Mesendoderm (in vitro differentiated cells): Measurements from ENCODE around the gene GPR180.

Experiments
- DNase-seq: peaks from one replicate; pipeline ENCODE4 v3.0.0; 2013
- H2AK5ac ChIP-seq: 2 replicates; pipeline ENCODE4 v1.6.1; 2013; ENCODE audit warnings: low read length, inconsistent platforms
- H2BK120ac ChIP-seq: 2 replicates; pipeline ENCODE4 v1.6.1; 2013; ENCODE audit warnings: low read depth, mild to moderate bottlenecking, low read length, moderate library complexity, mixed read lengths
- H2BK15ac ChIP-seq: replicated peaks from 2 replicates; pipeline ENCODE4 v1.6.1; 2013; ENCODE audit warnings: low read depth, mild to moderate bottlenecking, moderate library complexity
- H2BK5ac ChIP-seq: 2 replicates; pipeline ENCODE4 v1.6.1; 2013; ENCODE audit warnings: low read length, inconsistent platforms
- H3K18ac ChIP-seq: 2 replicates; pipeline ENCODE4 v1.6.1; 2013; ENCODE audit warnings: mild to moderate bottlenecking, low read length, mixed read lengths
- H3K23ac ChIP-seq: one replicate; pipeline ENCODE4 v1.6.1; 2013; ENCODE audit warnings: low read length
- H3K27ac ChIP-seq: 2 replicates; pipeline ENCODE4 v1.5.1; 2013; ENCODE audit warnings: low read depth, mild to moderate bottlenecking, inconsistent platforms, low read length, moderate library complexity
- H3K27me3 ChIP-seq: 2 replicates; pipeline ENCODE4 v1.6.1; 2013; ENCODE audit warnings: low read length, control low read depth, mild to moderate bottlenecking, inconsistent platforms; ENCODE audit not compliant: insufficient read depth, poor library complexity
- H3K36me3 ChIP-seq: 2 replicates; pipeline ENCODE4 v1.6.1; 2013; ENCODE audit warnings: low read length, inconsistent platforms; ENCODE audit not compliant: control insufficient read depth, insufficient read depth
- H3K4ac ChIP-seq: one replicate; pipeline ENCODE4 v1.6.1; 2013; ENCODE audit warnings: low read depth, mild to moderate bottlenecking, low read length, moderate library complexity
- H3K4me1 ChIP-seq: 2 replicates; pipeline ENCODE4 v1.6.1; 2013; ENCODE audit warnings: low read depth, low read length, inconsistent platforms; ENCODE audit not compliant: control insufficient read depth
- H3K4me2 ChIP-seq: 2 replicates; pipeline ENCODE4 v1.6.1; 2013; ENCODE audit warnings: low read length
- H3K4me3 ChIP-seq: 2 replicates; pipeline ENCODE4 v1.5.1; 2013; ENCODE audit warnings: mild to moderate bottlenecking, low read length
- H3K56ac ChIP-seq: one replicate; pipeline ENCODE4 v1.6.1; 2013; ENCODE audit warnings: low read length
- H3K79me1 ChIP-seq: 2 replicates; pipeline ENCODE4 v1.6.1; 2013; ENCODE audit warnings: low read length, inconsistent platforms
- H3K79me2 ChIP-seq: 2 replicates; pipeline ENCODE4 v1.6.1; 2013; ENCODE audit warnings: mild to moderate bottlenecking, low read length; ENCODE audit not compliant: control insufficient read depth, insufficient read depth
- H3K9ac ChIP-seq: 2 replicates; pipeline ENCODE4 v1.6.1; 2013; ENCODE audit warnings: low read length, inconsistent platforms
- H4K5ac ChIP-seq: one replicate; pipeline ENCODE4 v1.6.1; 2013; ENCODE audit warnings: low read length
- H4K8ac ChIP-seq: one replicate; pipeline ENCODE4 v1.6.1; 2013; ENCODE audit warnings: low read depth, mild to moderate bottlenecking, control low read depth, low read length, moderate library complexity
- WGBS: extraction: QIAGEN DNeasy Blood & Tissue Kit; methylation state at CpG from one replicate; pipeline ENCODE4 v1.1.7; 2013; ENCODE audit warnings: low lambda C conversion rate, missing lambda C conversion rate; ENCODE audit not compliant: insufficient coverage; ENCODE audit errors: extremely low coverage; 5-methylcytosine and 5-hydroxymethylcytosine counted together

GPR180 gene

GRCh38 chr13:94588541-94588940 is 13.1 kb upstream of the GPR180 start:
- Histone ChIP-seq H3K56ac (no peak overlapping the region), H4K5ac (no peak overlapping the region), H3K23ac (no peak overlapping the region), H3K79me2 (no peaks in the 10 kb centered on the region), H3K4me2 (no peak overlapping the region), H3K4me1 (no peaks in the 10 kb centered on the region), H2BK15ac (no peak overlapping the region), H2BK5ac (no peak overlapping the region), H3K4ac (no peak overlapping the region), H2BK120ac (no peak overlapping the region), H3K9ac (no peak overlapping the region), H3K27me3 (no peaks in the 10 kb centered on the region), H3K4me3 (no peak overlapping the region), H2AK5ac (no peak overlapping the region), H3K27ac (no peak overlapping the region), H3K79me1 (no peaks in the 10 kb centered on the region), H3K18ac (no peak overlapping the region), H4K8ac (no peak overlapping the region), H3K36me3 (no peaks in the 10 kb centered on the region)
- WGBS: no CpG with 5 or more reads among the region's 4 CpGs
- no peak for DNase-seq

- no peak for DNase-seq
- Histone ChIP-seq H2AK5ac (no peak overlapping the region), H3K4me3 (no peak overlapping the region), H3K27me3 (no peaks in the 10 kb centered on the region), H2BK5ac (no peak overlapping the region), H3K79me2 (peaks cover 15% of the 10 kb centered on the region), H4K5ac (no peak overlapping the region), H2BK15ac (no peak overlapping the region), H2BK120ac (no peak overlapping the region), H4K8ac (no peak overlapping the region), H3K27ac (no peak overlapping the region), H3K36me3 (no peaks in the 10 kb centered on the region), H3K9ac (no peak overlapping the region), H3K4ac (no peak overlapping the region), H3K56ac (no peak overlapping the region), H3K18ac (no peak overlapping the region), H3K4me1 (peaks cover 10% of the 10 kb centered on the region), H3K4me2 (no peak overlapping the region), H3K23ac (no peak overlapping the region), H3K79me1 (peaks cover 12% of the 10 kb centered on the region)
- WGBS: no CpG with 5 or more reads among the region's 3 CpGs
Measured at GRCh38 chr13:94590744-94591143, 10.9 kb upstream of the GPR180 start.

GRCh38 chr13:94595001-94595949 is 6.4 kb upstream of the GPR180 start:
- Histone ChIP-seq H2BK120ac (no peak overlapping the region), H3K23ac (peak overlapping the region; percentile 87), H3K79me2 (peaks cover 15% of the 10 kb centered on the region), H2BK15ac (no peak overlapping the region), H3K56ac (peak overlapping the region; percentile 95), H2AK5ac (peak overlapping the region; percentile 55), H3K27me3 (no peaks in the 10 kb centered on the region), H3K4me1 (peaks cover 10% of the 10 kb centered on the region), H3K27ac (peak overlapping the region; percentile 35), H3K9ac (peak overlapping the region; percentile 84), H2BK5ac (peak overlapping the region; percentile 17), H3K36me3 (no peaks in the 10 kb centered on the region), H4K5ac (peak overlapping the region; percentile 39), H4K8ac (no peak overlapping the region), H3K4ac (peak overlapping the region; percentile 73), H3K18ac (peak overlapping the region; percentile 77), H3K79me1 (peaks cover 12% of the 10 kb centered on the region), H3K4me3 (peak overlapping the region; percentile 75), H3K4me2 (peak overlapping the region; percentile 99)
- WGBS: no CpG with 5 or more reads among the region's 16 CpGs
- peak; percentile 32 for DNase-seq

GRCh38 chr13:94595950-94596574 is 5.6 kb upstream of the GPR180 start, which contains the start of gene TGDS:
TGDS (minus strand) TSS chr13:94596152; CDS start chr13:94596136, 16 bp downstream.
- peak within 1 kb of the TSS; percentile 95 for H3K56ac ChIP-seq
- H3K4me1 ChIP-seq: peaks cover 10% of the 10 kb centered on the region
- H3K27me3 ChIP-seq: peaks cover 5% of the 10 kb centered on the region
- peak within 1 kb of the TSS; percentile 84 for H3K9ac ChIP-seq
- WGBS: no CpG with 5 or more reads among the region's 41 CpGs
- peak within 1 kb of the TSS; percentile 73 for H3K4ac ChIP-seq
- H3K4me2 ChIP-seq: peak within 1 kb of the TSS; percentile 99
- peak within 1 kb of the TSS; percentile 17 for H2BK5ac ChIP-seq
- no peak within 1 kb of the TSS for H4K8ac ChIP-seq
- DNase-seq: peak; percentile 99
- peak within 1 kb of the TSS; percentile 77 for H3K18ac ChIP-seq
- H2BK120ac ChIP-seq: no peak within 1 kb of the TSS
- H3K36me3 ChIP-seq: no peaks in the 10 kb centered on the region
- peaks cover 15% of the 10 kb centered on the region for H3K79me2 ChIP-seq
- peak within 1 kb of the TSS; percentile 39 for H4K5ac ChIP-seq
- peak within 1 kb of the TSS; percentile 87 for H3K23ac ChIP-seq
- peak within 1 kb of the TSS; percentile 35 for H3K27ac ChIP-seq
- H2AK5ac ChIP-seq: peak within 1 kb of the TSS; percentile 55
- peaks cover 12% of the 10 kb centered on the region for H3K79me1 ChIP-seq
- H2BK15ac ChIP-seq: no peak within 1 kb of the TSS
- peak within 1 kb of the TSS; percentile 75 for H3K4me3 ChIP-seq

- Histone ChIP-seq H4K8ac (no peak overlapping the region), H4K5ac (no peak overlapping the region), H3K4me3 (no peak overlapping the region), H3K23ac (no peak overlapping the region), H2BK120ac (no peak overlapping the region), H3K79me2 (peaks cover 15% of the 10 kb centered on the region), H2AK5ac (no peak overlapping the region), H3K4me1 (peaks cover 10% of the 10 kb centered on the region), H3K9ac (peak overlapping the region; percentile 40), H3K56ac (peak overlapping the region; percentile 62), H3K79me1 (peaks cover 12% of the 10 kb centered on the region), H3K4ac (no peak overlapping the region), H3K27me3 (peaks cover 5% of the 10 kb centered on the region), H2BK5ac (no peak overlapping the region), H3K18ac (no peak overlapping the region), H3K27ac (no peak overlapping the region), H2BK15ac (no peak overlapping the region), H3K36me3 (no peaks in the 10 kb centered on the region), H3K4me2 (peak overlapping the region; percentile 60)
- DNase-seq: no peak
- no CpG with 5 or more reads among the region's 20 CpGs for WGBS
Measured at GRCh38 chr13:94596575-94596971, 5.1 kb upstream of the GPR180 start.
